Stimulated activated CD4-positive, alpha-beta T cell treated with anti-CD3 and anti-CD28 coated beads, Interleukin-2, amount 100 ng/mL, for 4 hours (primary cell): Measurements from ENCODE around the gene MRPS34.

ENCODE experiments used
- DNase-seq: peaks from one replicate; pipeline ENCODE4 v3.0.0-alpha.2; 2020; ENCODE audit warnings: low read depth

MRPS34 gene

GRCh38 chr16:1769402-1770300 lies 3.3 kb downstream of the MRPS34 start:
- DNase-seq: no peak

DNA sequence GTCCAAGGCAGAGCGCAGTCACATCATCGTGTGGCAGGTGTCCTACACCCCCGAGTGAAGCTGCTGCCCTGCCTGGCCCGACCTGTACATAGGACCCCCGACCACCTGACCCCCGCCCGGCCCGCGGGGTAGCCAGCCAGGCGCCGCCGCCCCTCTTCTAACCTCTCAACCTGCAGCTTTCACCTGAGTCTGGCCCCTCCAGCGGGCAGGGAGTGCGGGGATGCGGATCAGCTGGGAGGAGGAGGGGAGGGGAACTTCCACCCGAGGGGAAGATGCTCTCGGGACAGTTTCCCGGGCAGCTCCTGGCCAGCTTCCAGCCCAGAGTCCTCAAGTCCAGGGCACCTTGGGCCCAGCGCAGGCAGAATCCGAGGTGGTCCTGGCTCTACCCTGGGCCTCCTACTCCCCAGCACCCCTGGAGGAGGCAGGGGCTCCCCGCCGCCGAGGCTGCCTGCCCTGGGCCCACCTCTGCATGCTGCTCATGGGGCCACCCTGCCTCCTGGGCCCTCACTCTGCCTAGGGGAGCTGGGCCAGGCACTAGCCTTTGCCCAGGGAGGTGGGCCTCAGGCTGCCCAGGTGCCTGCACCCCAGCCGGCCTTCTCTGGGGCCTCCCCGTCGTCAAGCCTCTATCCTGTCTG lies 4.0 kb downstream of the MRPS34 start:
- no peak for DNase-seq

DNA sequence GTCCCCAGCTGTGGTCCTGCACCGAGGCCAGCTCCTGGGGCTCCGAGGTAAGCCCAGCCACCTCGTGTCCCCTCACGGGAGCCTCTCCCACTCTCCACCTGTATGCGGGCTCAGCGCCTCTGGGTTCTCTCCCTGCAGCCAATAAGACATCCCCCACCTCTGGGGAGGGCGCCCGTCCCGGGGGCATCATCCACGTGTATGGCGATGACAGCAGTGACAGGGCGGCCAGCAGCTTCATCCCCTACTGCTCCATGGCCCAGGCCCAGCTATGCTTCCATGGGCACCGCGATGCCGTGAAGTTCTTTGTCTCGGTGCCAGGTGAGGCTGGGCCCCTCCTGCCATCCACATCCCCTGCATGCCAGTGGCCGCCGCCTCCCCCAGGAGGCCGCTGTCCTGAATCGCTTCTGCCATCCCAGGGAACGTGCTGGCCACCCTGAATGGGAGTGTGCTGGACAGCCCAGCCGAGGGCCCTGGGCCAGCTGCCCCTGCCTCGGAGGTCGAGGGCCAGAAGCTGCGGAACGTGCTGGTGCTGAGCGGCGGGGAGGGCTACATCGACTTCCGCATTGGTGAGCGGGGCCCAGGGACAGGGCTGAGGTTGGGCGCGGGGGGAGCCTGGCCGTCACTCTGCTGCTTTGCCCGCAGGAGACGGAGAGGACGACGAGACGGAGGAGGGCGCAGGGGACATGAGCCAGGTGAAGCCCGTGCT lies 4.7 kb downstream of the MRPS34 start:
- no peak for DNase-seq

DNA sequence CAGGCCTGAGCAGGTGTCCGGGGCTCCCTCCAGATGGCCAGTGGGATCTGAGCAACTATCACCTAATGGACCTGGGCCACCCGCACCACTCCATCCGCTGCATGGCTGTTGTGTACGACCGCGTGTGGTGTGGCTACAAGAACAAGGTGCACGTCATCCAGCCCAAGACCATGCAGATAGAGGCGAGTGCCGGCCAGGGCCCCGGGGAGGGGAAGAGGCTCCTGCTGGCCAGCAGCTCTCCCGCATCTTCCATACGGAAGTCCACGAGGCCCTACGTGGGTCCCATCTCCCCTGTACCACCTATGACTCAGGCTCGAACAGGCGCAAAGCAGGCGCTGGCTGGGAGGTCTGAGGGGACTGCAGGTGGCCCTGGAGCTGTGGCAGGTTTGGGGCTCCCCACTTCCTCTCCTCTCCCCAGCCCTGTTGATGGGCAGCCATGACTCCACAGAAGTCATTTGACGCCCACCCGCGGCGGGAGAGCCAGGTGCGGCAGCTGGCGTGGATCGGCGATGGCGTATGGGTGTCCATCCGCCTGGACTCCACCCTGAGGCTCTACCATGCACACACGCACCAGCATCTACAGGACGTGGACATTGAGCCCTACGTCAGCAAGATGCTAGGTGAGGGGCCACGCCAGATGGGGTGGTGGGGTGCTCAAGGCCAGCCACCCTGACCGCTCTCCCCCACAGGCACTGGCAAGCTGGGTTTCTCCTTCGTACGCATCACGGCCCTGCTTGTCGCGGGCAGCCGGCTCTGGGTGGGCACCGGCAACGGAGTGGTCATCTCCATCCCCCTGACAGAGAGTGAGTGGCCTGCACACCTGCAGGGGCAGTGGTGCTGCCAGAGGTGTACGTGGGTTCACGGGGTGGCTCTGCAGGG lies 5.6 kb downstream of the MRPS34 start:
- no peak for DNase-seq

- no peak for DNase-seq
These were observed 6.2 kb downstream of the MRPS34 start for GRCh38 chr16:1766701-1767100.

- no peak for DNase-seq
These were observed 6.7 kb downstream of the MRPS34 start for GRCh38 chr16:1766231-1766630.

DNA sequence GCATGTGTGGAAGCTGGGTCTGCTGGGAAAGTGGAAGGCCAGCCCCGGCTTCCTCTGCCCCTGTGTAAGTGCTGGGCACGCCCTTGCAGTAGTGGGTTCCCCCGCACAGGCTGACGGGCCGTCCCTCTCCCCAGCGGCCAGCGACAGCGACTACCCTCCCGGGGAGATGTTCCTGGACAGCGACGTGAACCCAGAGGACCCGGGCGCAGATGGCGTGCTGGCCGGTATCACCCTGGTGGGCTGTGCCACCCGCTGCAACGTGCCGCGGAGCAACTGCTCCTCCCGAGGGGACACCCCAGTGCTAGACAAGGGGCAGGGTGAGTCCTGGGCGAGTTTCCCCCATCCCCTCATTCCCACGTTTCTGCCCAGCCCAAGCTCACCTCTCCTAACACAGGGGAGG lies 7.1 kb downstream of the MRPS34 start:
- DNase-seq: no peak

GRCh38 chr16:1764971-1765370 lies 8.0 kb downstream of the MRPS34 start:
- no peak for DNase-seq

DNA sequence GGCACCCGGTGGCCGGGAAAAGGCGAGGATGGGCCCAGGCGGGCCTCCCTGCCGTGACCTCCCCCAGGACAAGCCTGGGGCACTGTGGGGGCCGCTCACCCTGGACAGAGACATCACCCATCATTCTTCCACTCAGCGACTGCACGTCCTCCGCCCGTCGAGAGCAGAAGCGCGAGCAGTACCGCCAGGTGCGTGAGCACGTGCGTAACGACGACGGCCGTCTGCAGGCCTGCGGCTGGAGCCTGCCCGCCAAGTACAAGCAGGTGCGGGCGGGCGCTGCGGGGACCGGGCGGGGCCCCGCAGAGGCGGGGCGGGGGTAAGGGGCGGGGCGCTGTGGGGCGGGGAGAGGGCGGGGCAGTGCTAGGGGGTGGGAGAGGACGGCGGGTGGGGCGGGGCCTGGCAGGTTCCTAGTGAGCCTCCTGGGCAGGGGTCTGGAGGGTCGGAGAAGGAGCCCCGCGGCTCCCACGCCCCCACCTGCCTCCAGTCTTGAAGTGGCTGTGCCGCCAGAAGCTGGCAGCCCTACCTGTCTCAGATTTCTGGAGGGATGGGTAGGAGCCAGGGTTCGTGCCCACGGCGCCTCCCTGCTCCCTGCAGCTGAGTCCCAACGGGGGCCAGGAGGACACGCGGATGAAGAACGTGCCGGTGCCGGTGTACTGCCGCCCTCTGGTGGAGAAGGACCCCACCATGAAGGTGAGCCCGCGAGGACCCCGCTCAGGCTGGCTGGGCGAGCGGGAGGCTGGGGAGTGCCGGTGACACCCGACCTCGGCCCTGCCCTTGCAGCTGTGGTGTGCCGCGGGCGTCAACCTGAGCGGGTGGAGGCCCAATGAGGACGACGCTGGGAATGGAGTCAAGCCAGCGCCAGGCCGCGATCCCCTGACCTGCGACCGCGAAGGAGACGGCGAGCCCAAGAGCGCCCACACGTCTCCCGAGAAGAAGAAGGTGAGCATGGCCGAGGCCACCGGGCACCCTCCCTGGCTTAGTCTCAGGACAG lies 9.1 kb downstream of the MRPS34 start:
- no peak for DNase-seq

GRCh38 chr16:1762879-1763520 lies 9.9 kb downstream of the MRPS34 start:
- no peak for DNase-seq

DNA sequence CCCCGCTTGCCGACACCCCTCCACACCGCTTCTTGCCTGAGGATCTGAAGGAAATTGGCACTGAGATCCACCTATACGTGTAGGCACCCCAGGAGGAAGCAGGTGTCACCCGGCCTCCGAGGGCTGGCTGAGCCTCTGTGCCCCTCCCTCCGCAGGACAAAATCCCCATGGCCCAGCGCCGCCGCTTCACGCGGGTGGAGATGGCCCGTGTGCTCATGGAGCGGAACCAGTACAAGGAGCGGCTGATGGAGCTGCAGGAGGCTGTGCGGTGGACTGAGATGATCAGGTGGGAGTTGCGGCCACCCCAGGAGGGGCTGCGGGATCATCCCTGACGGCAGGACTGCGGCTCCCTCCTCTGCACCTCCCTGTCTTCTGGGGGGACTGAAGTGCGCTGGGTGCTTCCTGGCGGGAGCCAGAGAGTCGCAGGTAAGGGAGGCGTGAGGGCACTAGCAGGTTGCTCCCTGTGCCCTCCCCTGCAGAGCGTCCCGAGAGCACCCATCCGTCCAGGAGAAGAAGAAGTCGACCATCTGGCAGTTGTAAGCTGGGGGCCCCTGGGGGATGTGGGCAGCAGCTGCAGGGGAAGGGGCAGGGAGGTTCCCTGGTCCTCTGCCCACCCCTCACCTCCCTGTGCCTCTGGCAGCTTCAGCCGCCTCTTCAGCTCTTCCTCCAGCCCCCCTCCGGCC lies 10.6 kb downstream of the MRPS34 start:
- no peak for DNase-seq

GRCh38 chr16:1761751-1762150 lies 11.2 kb downstream of the MRPS34 start:
- no peak for DNase-seq

DNA sequence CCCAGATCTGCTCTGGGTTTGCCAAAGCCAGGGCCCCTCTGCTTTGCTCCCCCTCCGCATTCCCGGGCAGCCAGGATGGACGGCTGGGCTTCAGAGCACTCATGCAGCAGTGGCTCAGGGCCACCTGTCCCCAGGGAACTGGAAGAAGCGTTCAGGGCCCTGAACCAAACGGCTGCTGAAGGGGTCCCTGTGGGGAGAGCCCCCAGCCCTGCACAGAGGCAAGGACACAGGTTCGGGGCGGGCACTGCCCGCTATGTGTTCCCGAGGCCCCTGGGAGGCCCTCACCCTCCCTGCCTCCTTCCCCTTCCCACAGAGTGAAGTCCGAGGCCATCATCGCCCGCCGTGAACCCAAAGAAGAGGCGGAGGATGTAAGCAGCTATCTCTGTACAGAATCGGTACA lies 12.0 kb downstream of the MRPS34 start:
- DNase-seq: no peak

- no peak for DNase-seq
These were observed 13.4 kb downstream of the MRPS34 start for GRCh38 chr16:1759511-1759910.

GRCh38 chr16:1758923-1759322 lies 14.0 kb downstream of the MRPS34 start:
- no peak for DNase-seq

- no peak for DNase-seq
These were observed 15.0 kb downstream of the MRPS34 start for GRCh38 chr16:1757714-1758461.

- no peak for DNase-seq
These were observed 18.7 kb downstream of the MRPS34 start for GRCh38 chr16:1754204-1754603.

DNA sequence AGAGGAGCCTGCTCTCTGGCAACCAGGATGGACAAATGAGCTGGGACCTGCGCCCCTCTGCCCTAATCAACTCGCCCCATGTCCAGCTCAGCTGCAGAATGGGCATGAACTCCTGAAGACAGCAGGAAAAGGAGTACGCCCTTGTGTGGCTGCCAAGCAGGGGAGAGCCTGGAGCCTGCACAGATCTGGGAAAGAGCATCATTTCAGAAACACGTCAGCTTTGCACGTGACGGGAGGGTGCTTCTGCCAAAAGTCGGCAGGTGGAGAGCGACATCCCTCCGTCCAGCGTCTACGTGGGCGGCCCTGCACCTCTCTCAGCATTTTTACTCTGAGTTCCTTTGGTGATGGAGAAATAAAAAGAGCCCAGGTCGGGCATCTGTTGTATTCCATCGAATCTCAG lies 20.1 kb downstream of the MRPS34 start:
- DNase-seq: no peak

- no peak for DNase-seq
These were observed 21.0 kb downstream of the MRPS34 start for GRCh38 chr16:1751946-1752345.
